MV-4-11 (cell line): ENCODE measurements around the gene TBC1D5.
A peak's percentile ranks its signal among the peaks of the same experiment; 100 is the strongest.

Source experiments
- DNase-seq: peaks from one replicate; lab custom pipeline; 2025; lab: John Stamatoyannopoulos, UW

Gene TBC1D5, protein sequence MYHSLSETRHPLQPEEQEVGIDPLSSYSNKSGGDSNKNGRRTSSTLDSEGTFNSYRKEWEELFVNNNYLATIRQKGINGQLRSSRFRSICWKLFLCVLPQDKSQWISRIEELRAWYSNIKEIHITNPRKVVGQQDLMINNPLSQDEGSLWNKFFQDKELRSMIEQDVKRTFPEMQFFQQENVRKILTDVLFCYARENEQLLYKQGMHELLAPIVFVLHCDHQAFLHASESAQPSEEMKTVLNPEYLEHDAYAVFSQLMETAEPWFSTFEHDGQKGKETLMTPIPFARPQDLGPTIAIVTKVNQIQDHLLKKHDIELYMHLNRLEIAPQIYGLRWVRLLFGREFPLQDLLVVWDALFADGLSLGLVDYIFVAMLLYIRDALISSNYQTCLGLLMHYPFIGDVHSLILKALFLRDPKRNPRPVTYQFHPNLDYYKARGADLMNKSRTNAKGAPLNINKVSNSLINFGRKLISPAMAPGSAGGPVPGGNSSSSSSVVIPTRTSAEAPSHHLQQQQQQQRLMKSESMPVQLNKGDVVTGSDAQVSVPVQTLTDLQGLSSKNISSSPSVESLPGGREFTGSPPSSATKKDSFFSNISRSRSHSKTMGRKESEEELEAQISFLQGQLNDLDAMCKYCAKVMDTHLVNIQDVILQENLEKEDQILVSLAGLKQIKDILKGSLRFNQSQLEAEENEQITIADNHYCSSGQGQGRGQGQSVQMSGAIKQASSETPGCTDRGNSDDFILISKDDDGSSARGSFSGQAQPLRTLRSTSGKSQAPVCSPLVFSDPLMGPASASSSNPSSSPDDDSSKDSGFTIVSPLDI

DNA sequence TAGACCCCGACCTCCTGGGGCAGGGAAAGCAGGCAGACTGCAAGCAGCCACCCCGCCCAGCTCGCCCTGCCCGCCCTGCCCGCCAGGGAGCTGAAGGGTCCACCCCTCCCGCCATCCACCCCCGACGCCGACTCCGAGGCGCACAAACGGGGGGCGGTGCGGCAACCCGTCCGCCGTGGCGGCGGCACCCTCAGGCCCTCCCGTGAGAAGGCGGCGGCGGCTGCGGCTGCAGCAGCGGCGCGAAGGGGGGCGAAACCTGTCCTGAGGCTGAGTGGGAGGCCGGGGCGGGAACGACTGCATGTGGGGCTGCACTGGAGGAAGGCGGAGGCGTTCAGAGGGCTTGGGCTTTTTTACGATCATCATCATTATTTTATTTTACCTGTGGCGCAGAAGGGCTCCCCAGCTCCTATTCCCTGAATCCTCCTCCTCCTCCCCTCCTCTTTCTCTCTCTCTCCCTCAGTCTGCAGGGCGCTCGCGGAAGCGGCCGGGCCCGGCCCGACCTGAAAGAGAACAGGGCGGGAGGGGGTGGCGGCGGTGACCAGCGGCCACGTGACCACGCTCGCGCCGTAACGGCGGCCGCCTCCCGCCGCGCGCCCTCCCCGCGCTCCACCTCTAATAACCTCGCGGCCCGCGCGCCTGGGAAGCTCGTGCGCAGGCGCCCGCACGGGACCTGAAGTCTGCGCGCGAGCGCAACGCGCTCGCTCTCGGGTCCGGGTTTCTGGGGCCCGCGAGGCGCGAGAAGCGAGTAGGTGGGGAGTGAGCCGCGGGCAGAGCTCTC, at the start of gene TBC1D5:
TSS of gene TBC1D5 (minus strand) at position 530 of the 778 bp plus-strand sequence. CDS start 234,061 bp downstream, outside the sequence.
- peak; percentile 97 for DNase-seq

DNA sequence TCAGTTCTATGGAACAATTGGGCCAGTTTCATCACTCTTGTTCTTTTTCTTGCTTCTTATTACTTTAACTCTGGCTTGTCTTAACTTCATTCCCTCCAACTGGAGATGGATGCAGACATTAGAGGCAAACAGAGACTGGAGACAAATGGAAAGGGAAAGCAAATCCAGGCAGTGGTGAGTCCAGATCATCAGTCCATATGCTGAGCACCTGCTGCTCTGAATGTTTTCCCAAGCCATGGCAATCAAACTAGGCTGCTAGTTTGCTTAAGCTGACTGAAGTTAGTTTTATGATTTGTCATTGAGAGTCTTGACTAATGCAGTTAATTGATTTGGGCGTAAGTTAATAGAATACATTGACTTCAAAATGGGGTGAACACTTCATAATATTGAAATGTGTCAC, 41.0 kb upstream of the TBC1D5 start:
- DNase-seq = no peak

DNA sequence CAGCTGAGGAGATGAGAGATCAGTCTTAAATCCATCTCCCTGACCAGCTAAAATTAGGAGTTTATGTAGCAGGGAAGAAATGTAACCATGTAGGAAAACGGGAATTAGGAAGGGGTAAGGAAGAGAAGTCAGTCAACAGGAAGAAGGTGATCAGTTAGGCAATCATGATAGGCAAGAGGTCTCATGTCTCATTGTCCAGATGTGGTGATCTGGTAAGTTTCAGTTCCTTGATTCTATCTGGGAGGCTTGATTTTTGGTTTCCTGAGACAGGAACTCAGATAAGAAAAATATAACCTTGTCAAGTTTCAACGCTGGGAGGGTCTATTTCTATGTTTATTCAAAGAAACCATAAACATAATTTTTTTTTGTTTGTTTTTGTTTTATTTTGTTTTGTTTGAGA, 40.3 kb upstream of the TBC1D5 start:
- peak; percentile 96 for DNase-seq

DNA sequence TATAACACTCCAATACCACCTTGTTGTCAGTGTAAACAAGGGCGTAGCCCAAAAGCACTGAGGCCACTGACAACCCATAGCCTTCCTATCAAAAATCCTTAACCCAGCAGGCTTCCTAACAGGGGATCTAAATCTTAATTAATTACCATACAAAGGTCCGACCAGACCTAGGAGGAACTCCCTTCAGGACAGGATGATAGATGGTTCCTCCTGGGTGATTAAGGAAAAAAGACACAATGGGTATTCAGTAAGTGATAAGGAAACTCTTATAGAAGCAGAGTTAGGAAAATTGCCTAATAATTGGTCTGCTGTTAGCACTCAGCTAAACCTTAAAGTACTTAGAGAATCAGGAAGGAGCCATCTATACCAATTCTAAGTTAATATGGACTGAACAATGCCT, 37.9 kb upstream of the TBC1D5 start:
- peak; percentile 25 for DNase-seq

DNA sequence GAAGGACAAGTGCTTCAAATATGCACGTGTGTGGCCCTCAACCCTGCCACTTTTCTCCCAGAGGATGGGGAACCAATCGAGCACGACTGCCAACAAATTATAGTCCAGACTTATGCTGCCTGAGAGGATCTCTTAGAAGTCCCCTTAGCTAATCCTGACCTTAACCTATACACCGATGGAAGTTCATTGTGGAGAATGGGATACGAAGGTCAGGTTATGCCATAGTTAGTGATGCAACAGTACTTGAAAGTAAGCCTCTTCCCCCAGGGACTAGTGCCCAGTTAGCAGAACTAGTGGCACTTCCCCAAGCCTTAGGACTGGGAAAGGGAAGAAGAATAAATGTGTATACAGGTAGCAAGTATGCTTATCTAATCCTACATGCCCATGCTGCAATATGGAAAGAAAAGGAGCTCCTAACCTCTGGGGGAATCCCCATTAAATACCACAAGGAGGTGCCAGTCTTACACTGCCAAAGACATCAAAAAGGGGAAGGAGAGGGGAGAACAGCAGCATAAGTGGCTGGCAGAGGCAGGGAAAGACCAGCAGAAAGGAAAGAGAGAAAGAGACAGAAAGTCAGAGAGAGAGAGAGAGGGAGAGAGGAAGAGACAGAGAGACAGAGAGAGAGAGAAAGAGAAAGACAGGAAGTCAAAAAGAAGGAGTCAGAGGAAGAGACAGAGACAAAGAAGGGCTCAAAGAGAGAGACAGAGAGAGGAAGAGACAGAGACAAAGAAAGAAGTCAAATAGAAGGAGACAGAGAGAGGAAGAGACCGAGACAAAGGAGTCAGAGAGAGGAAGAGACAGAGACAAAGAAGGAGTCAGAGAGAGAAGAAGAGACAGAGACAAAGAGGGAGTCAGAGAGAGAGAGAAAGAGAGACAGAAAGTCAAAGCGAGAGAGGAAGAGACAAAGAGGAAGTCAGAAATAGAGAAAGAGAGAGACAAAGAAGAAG, 37.1 kb upstream of the TBC1D5 start:
- DNase-seq = peak; percentile 73

DNA sequence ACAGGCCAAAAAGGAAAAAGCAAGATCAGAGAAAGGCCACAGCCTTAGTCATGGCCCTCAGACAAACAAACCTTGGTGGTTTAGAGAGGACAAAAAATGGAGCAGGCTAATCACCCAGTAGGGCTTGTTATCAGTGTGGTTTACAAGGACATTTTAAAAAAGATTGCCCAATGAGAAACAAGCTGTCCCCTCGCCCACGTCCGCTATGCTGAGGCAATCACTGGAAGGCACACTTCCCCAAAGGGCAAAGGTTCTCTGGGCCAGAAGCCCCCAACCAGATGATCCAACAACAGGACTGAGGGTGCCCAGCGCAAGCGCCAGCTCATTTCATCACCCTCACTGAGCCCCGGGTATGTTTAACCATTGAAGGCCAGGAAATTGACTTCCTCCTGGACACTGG, 34.9 kb upstream of the TBC1D5 start:
- DNase-seq = peak; percentile 91

DNA sequence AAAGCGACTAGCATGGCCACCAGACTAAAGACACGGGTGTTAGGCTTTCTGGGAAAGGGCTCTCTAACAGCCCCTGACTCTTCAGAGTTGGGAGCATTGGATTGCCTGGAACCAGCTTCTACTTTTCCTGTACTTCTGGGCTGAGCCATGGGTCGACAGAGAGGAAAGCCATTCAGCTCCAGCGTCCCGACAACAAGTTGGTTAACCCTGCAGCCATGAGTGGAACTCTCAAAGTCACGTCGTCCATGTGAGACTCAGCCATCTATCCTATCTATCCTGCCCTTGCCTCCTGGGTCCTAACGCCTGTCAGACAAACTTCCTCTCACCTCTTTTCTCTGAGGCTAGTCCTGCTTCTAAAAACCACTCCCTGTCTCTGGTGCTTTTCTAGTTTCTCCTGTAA, 32.6 kb upstream of the TBC1D5 start:
- no peak for DNase-seq

DNA sequence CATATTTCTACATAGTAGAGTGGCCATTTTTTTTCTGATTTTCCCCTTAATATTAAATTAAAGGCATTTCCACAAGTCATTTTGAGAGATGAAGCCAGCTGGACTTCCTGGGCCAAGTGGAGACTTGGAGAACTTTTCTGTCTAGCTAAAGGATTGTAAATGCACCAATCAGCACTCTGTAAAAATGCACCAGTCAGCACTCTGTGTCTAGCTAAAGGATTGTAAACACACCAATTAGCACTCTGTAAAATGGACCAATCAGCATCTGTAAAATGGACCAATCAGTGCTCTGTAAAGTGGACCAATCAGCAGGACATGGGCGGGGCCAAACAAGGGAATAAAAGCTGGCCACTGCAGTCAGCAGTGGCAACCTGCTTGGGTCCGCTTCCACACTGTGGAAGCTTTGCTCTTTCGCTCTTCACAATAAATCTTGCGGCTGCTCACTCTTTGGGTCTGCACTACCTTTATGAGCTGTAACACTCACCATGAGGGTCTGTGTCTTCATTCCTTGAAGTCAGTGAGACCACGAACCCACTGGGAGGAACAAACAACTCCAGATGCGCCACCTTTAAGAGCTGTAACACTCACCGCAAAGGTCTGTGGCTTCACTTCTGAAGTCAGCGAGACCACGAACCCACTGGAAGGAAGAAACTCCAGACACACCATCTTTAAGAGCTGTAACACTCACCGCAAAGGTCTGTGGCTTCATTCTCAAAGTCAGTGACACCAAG, 31.9 kb upstream of the TBC1D5 start:
- peak; percentile 70 for DNase-seq

DNA sequence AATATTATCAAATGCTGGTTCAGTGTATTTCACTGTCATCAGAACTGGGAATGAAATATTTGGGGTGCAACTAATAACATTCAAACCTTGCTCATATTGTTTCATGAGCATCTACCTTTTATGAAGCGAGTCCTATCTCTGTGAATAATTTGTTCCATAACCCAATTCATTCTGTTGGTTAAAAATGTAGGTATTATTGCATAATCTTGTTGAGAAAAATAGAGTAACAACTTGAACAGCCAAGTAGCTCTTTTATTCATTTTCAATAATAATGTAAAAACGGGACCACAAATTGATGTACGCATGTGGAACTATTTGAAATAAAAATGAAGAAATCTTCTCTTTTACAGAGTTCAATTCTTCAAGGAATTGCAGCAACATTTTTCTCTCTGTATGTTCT, 30.1 kb upstream of the TBC1D5 start:
- no peak for DNase-seq

DNA sequence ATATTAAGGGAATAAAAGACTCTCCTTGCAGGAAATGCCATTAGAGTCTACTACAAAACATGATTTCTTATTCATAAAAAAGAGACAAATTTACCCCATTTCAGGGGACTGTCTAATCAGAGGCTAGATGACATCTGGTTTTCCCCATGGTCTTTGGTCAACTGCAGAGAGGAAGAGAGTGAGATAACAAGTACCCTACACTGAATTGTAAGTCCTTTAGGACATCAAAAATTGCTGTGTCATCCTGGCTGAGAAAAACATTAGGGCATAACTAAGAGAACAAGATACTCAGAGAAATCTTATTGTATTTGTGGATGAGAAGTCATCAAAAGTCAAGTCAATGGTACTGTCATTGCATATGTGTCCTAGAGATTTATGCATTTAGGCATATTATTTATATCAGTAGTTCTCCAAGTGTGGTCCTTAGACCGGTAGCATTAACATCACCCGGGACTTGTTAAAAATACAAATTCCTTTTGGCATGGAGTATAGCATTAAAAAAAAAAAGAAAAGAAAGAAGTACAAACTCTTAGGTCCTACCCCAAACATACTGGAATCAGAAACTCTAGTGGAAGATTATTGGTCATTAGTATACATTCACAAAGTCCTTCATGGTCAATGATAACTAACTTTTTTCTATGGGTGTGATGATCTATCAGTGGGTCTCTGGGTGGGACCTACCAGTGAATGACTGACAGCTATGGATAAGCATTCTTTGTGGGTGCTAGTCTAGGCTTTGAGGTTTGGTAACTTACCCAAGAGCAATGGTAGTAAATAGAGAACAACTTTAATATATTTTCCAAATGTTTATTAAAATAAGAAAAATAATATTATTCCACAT, 29.0 kb upstream of the TBC1D5 start:
- DNase-seq = no peak

DNA sequence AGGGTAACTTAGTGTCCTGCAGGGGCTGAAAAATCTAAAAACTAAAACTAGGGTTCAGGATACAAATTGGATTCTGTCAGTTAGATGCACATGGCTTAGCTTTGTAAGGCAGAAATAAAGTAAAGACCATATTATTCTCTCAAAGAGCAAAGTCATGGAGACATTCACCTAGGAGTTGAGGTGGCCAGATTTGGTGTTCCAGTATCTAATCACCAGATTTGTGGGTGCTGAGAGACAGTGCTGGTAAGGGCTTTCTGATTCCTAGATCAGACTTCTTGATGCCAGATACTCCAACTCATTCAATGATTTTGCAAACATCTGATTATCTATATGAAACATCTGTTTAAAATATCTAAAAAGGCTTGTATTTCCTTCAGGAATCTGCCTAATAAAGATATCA, 28.3 kb upstream of the TBC1D5 start:
- DNase-seq = no peak

DNA sequence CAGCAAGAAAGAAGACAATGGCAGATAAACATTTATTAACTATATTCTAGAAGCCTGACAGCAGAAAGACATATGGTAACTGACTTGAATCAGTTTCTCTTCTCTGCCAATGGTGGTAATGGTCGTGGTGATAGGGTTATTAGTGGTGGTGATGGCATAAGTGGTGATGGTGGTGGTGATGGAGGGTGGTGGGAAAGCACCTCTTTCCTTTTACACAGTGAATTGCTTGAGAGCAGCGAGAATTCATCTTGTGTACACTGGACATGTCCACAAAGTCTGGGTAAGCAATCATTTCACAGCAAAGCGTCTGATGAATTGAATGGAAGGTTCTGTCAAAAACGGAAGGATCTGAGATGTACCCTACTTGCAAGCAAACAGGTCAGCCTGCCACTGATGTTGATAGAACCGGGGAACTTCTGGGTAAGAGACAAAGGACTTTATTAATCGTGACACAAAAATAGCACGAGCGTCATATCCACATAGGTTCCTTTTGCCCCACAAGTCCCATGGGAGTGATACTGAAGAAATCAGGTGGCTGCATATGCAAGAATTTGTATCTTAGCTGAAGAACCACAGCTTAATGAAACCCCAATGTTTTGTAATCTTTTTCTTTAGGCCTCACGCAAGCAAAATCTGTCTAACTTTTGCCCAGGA, 23.5 kb upstream of the TBC1D5 start:
- DNase-seq = no peak

DNA sequence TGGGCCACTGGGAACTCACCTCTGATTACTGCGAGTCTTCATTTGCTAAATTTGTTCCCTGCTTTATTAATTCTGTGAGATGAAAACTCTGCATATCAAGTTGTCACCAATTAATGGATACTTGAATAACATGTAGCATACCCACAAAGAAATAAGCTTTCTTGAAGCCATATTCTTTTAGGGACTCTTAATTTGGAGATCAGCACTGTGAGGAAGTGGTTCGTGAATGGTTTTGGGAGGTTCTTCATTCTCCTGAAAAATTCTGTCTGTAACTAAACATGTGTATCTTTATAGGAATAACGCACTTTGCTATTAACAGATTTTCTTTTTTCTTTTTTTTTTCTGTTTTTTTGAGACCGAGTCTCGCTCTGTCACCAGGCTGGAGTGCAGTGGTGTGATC, 19.1 kb upstream of the TBC1D5 start:
- no peak for DNase-seq

DNA sequence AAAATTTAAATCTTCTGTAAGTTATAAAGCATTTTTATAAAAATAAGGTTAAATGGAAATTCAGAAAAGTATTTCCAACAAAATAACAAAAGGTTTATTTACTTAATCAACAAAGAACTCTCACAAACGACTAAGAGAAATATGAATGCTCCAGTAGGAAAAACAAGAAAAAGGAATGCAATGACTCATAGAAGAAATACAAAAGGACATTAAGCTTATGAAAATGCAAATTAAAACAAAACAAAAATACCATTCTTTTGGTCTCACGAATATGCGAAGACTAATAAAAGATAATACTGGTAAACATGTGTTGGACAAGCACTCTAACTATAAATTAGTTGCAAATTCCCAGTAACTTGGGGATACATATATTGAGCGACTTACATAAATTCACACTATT, 17.5 kb upstream of the TBC1D5 start:
- DNase-seq = no peak

DNA sequence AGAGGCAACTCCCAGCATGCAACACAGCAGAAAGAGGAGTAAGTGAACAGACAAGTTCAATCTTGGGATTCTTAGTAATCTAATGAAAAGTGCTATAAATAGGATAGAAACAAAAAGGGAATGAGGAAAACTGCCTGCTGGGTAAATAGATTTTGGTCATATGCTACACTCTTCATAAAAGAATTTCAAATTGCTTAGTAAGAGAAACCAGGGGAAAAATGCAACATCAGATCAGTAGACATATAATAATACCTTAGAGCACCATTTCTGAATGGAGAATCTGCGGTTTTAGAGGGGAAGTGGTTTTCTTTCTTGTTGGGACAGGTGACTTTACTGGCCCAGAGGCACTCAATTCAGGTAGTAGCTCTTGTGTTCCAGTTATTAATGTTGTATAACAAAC, 13.4 kb upstream of the TBC1D5 start:
- DNase-seq = no peak

DNA sequence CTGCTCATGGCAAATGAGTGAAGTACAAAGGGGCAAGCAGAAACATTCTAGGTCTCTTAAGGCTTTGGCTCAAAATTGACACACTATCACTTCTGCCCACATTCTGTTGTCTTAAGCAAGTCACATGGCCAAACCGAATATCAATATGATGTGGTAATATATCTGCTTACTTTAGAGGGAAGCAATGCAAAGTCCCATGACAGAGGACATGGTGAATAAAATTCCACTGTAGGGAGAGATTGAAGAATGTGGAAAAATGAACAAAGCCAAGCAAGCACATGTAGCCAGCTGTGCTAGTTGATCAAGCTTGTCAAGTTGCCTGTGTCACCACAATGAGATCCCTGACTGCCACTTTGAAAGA, 11.2 kb upstream of the TBC1D5 start:
- DNase-seq = no peak

DNA sequence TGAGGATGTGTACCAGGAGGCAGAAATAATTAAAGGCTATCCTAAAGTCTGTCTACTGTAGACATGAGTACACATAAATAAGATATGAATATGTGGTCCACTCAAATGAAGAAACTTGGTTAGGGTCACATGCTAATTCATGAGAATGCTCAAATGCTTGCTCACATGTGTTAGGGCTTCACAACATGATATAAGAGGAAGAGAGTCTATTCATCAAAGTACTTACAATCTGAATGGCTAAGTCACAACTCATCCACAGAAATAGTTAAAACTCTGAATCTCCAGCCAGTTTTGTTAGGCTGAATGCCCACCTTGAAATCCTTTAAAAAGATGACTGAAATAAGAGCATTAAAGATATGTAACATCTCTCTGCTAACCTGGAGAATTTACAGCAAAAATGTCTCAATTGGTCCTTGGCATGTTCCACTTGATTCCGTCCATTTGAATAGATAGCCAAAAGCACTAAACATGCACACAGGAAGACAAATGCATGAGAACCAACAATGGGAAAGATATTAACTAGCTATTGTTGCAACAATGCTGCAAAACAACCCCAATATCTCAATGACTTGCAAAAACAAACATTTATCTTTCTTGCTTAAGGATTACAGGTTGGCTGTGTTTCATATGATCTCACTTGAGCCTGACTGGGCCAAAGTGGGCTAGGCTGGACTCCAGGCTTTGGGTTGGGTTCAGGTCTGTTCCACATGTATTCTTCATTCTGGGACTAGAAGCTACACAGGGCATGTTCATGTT, 10.6 kb upstream of the TBC1D5 start:
- no peak for DNase-seq

DNA sequence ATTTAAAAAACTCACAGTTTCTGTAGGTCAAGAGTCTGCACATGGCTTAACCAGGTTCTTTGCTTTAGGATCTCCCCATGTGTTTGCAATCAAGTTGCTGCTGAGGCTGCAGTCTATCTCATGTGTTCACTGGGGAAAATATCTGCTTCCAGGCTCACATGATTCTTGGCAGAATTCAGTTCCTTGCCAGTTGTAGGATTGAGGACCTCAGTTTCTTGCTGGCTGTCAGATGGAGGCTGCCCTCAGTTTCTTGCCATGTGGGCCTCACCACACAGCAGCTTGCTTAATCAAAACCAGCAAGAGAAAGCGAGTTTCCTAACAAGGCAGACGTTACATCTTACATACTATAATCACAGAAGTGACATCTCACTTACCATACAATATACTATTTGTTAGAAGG, 10.0 kb upstream of the TBC1D5 start:
- DNase-seq = peak; percentile 40
